GM23338 (cell line): ENCODE results near the gene PPM1H.

Source experiments
- CREB1 ChIP-seq: fragments of 250-450 bp; sonication (Bioruptor Pico); IDR thresholded peaks from 2 replicates; pipeline ENCODE4 v1.5.0; 2020; ENCODE audit warnings: low read depth, mild to moderate bottlenecking, moderate library complexity
- EZH2 ChIP-seq: fragments of 200-600 bp; sonication (generic); IDR thresholded peaks from one replicate; pipeline ENCODE4 v1.8.0; 2017; ENCODE audit warnings: antibody characterized with exemption, mild to moderate bottlenecking, low read depth; ENCODE audit not compliant: unreplicated experiment
- EZH2phosphoT487 ChIP-seq: fragments of 200-600 bp; sonication (generic); IDR thresholded peaks from one replicate; pipeline ENCODE4 v1.8.1; 2018; ENCODE audit warnings: antibody characterized with exemption; ENCODE audit not compliant: unreplicated experiment
- JUNB ChIP-seq: IDR thresholded peaks from one replicate; pipeline ENCODE4 v1.6.1; 2016; ENCODE audit warnings: antibody characterized with exemption; ENCODE audit not compliant: unreplicated experiment
- NANOG ChIP-seq: IDR thresholded peaks from 2 replicates; pipeline ENCODE4 v1.6.1; 2016; ENCODE audit warnings: antibody characterized with exemption, borderline replicate concordance
- POLR2AphosphoS5 ChIP-seq: IDR thresholded peaks from 2 replicates; pipeline ENCODE4 v1.6.1; 2016; ENCODE audit warnings: antibody characterized with exemption, low read depth
- STAT1 ChIP-seq: IDR thresholded peaks from one replicate; pipeline ENCODE4 v1.6.1; 2016; ENCODE audit warnings: antibody characterized with exemption; ENCODE audit not compliant: unreplicated experiment
- ZNF114 ChIP-seq: fragments of 250-450 bp; sonication (Bioruptor Pico); IDR thresholded peaks from 2 replicates; pipeline ENCODE4 v1.5.0; 2020; ENCODE audit warnings: mild to moderate bottlenecking, moderate library complexity
- ZNF331 ChIP-seq: fragments of 250-450 bp; sonication (Bioruptor Pico); IDR thresholded peaks from 2 replicates; pipeline ENCODE4 v1.5.0; 2020; ENCODE audit warnings: low read depth, mild to moderate bottlenecking, moderate library complexity
- ZNF462 ChIP-seq: fragments of 250-450 bp; sonication (Bioruptor Pico); IDR thresholded peaks from 2 replicates; pipeline ENCODE4 v1.5.0; 2020; ENCODE audit warnings: mild to moderate bottlenecking, moderate library complexity
- TF ChIP-seq, protein P1 (sequence below), 2 experiments: fragments of 200-600 bp in 1 of 2; sonication (generic) in 1 of 2; conservative IDR thresholded peaks; 2 replicates each; pipeline versions ENCODE4 v1.5.1 to v1.6.1; 2016 to 2017; ENCODE audit warnings: antibody characterized with exemption in 2 of 2, low read depth in 2 of 2, mild to moderate bottlenecking in 2 of 2, moderate library complexity in 1 of 2
- TF ChIP-seq, protein P2 (sequence below): IDR thresholded peaks from one replicate; pipeline ENCODE4 v1.6.1; 2018; ENCODE audit warnings: antibody characterized with exemption; ENCODE audit not compliant: unreplicated experiment
- TF ChIP-seq, protein P3 (sequence below): IDR thresholded peaks from 2 replicates; pipeline ENCODE4 v1.6.1; 2016; ENCODE audit warnings: antibody characterized with exemption

DNA sequence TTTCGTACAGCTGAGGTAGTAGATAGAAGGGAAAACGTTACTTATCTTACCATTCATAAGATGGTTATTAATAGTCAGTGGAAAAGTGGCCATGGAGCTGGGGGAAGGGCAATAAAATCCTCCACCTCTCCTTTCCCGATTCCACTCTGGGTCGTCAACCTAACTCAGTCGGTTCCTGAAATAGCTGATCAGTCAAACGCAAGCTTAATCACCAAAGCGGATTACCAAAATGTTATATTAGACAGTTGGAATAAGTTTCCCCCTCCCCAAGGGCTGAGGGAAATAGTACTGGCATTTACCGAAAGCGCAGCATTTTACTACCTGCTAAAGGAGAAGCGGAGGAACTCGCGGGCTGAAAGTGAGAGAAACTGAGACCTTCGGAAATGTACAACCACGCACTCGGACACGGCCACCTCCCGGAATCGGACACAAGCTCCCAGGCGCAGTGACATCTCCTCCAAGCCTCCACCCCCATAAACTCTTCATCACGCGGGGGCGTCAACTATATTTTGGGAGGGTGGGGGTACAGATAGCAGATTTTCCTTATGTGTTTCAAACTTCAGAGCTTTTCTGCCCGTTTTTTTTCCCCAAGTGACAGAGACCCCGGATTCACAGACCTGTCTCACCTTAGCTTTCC lies 1.2 kb downstream of the PPM1H start:
- TF ChIP-seq EZH2 (no peak), POLR2AphosphoS5 (no peak), CREB1 (CRISPR knock-in tag) (no peak), JUNB (no peak), EZH2phosphoT487 (no peak), NANOG (no peak), STAT1 (no peak), ZNF114 (CRISPR knock-in tag) (no peak), ZNF331 (no peak), ZNF462 (CRISPR knock-in tag) (no peak)
- TF ChIP-seq, protein P1, sequence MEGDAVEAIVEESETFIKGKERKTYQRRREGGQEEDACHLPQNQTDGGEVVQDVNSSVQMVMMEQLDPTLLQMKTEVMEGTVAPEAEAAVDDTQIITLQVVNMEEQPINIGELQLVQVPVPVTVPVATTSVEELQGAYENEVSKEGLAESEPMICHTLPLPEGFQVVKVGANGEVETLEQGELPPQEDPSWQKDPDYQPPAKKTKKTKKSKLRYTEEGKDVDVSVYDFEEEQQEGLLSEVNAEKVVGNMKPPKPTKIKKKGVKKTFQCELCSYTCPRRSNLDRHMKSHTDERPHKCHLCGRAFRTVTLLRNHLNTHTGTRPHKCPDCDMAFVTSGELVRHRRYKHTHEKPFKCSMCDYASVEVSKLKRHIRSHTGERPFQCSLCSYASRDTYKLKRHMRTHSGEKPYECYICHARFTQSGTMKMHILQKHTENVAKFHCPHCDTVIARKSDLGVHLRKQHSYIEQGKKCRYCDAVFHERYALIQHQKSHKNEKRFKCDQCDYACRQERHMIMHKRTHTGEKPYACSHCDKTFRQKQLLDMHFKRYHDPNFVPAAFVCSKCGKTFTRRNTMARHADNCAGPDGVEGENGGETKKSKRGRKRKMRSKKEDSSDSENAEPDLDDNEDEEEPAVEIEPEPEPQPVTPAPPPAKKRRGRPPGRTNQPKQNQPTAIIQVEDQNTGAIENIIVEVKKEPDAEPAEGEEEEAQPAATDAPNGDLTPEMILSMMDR (conservative IDR thresholded peaks at IDR 0.05; ENCODE audit: low read depth in 2 of 2) = no peak
- TF ChIP-seq, protein P2, sequence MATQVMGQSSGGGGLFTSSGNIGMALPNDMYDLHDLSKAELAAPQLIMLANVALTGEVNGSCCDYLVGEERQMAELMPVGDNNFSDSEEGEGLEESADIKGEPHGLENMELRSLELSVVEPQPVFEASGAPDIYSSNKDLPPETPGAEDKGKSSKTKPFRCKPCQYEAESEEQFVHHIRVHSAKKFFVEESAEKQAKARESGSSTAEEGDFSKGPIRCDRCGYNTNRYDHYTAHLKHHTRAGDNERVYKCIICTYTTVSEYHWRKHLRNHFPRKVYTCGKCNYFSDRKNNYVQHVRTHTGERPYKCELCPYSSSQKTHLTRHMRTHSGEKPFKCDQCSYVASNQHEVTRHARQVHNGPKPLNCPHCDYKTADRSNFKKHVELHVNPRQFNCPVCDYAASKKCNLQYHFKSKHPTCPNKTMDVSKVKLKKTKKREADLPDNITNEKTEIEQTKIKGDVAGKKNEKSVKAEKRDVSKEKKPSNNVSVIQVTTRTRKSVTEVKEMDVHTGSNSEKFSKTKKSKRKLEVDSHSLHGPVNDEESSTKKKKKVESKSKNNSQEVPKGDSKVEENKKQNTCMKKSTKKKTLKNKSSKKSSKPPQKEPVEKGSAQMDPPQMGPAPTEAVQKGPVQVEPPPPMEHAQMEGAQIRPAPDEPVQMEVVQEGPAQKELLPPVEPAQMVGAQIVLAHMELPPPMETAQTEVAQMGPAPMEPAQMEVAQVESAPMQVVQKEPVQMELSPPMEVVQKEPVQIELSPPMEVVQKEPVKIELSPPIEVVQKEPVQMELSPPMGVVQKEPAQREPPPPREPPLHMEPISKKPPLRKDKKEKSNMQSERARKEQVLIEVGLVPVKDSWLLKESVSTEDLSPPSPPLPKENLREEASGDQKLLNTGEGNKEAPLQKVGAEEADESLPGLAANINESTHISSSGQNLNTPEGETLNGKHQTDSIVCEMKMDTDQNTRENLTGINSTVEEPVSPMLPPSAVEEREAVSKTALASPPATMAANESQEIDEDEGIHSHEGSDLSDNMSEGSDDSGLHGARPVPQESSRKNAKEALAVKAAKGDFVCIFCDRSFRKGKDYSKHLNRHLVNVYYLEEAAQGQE = no peak
- TF ChIP-seq, protein P3, sequence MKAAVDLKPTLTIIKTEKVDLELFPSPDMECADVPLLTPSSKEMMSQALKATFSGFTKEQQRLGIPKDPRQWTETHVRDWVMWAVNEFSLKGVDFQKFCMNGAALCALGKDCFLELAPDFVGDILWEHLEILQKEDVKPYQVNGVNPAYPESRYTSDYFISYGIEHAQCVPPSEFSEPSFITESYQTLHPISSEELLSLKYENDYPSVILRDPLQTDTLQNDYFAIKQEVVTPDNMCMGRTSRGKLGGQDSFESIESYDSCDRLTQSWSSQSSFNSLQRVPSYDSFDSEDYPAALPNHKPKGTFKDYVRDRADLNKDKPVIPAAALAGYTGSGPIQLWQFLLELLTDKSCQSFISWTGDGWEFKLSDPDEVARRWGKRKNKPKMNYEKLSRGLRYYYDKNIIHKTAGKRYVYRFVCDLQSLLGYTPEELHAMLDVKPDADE = no peak
